Skin of body (tissue), 2 donors: ENCODE data around the gene ZNF593. TPM values are rescaled to one million over a fixed set of nuclear protein-coding genes. Genes with fewer than 3 reads are reported as not detected.

Experiments used
- DNase-seq: peaks from one replicate; lab custom pipeline; 2025; lab: John Stamatoyannopoulos, UW
- total RNA-seq: library from RNA; depleted of rRNA; stranded (reverse); fragments of >200 nt; gene quantifications from one replicate; pipeline ENCODE4 v1.2.3, GENCODE V29; 2014

ZNF593 gene
- total RNA-seq, 1 donor from 2014 or later, result 10.0 TPM

DNA sequence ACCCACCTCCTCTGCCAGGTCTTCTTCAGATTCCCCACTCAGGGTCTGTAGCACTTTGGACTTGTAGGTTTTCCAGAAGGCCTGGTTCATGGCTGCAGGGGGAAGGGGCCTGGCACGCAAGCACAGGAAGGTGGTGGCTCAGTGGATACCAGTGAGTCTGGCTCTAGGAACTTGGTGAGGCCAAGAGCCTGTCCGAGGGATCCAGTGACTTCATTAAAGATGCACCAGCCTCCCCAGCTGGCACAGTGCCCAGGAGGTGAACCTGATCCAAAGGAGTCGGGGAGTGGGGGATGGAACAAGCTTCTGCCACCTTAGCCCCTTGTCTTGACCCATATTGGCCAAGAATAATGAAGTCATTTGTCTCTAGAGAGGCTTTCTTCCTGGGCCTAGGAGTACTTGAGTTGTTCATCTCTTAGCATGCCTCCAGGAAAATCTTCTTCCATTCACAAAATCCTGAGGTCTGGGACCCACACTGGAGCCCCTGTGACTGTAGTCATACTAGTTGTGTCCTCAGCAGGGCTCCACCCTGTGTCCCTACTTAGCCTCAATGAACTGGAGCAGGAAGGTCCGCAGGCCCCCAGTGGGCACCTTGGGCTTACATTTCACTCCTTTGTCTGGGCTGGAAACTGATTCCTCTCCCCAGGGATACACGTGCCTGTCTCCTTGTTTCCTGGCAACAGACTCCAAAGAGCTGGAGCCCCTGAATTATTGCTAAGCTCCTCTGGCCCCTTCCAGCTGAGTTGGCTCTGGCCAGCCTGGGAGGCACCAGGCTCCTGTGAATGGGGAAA, 1.1 kb upstream of the ZNF593 start, which contains the start of gene C1orf232:
Gene C1orf232 (minus strand): TSS at position 554 of the 788 bp plus-strand sequence. CDS start 464 bp downstream, at position 90.
- no peak for DNase-seq

DNA sequence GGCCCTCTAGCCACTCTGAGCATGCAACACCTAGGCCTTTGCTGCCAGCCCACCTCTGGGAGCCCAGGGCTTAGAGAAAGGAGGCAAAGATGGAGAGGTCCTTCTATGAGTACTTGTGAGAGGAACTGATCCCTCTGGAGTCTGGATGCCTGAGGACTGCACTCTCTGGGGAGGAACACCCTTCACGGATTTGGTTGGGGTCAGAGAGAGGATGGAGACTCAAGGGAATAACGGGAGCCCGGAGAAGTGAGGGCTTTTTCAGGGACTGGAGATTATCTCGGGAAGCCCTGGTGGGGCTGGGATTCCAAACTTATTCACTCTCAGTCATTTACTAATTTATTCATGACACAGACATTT, 532 bp upstream of the ZNF593 start:
- DNase-seq, result no peak

DNA sequence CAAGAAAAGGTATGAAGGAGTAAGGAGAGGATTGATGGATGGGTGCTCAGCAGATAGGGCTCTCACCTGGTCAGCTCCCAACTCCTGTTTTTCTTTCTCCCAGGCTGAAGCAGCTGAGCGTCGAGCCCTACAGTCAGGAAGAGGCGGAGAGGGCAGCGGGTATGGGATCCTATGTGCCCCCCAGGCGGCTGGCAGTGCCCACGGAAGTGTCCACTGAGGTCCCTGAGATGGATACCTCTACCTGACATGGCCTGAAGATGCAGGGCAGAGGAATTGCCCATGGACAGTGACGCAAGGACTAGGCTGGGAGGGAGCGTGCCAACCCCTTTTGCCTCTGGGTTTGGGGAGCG, 739 bp downstream of the ZNF593 start:
- DNase-seq, result no peak

DNA sequence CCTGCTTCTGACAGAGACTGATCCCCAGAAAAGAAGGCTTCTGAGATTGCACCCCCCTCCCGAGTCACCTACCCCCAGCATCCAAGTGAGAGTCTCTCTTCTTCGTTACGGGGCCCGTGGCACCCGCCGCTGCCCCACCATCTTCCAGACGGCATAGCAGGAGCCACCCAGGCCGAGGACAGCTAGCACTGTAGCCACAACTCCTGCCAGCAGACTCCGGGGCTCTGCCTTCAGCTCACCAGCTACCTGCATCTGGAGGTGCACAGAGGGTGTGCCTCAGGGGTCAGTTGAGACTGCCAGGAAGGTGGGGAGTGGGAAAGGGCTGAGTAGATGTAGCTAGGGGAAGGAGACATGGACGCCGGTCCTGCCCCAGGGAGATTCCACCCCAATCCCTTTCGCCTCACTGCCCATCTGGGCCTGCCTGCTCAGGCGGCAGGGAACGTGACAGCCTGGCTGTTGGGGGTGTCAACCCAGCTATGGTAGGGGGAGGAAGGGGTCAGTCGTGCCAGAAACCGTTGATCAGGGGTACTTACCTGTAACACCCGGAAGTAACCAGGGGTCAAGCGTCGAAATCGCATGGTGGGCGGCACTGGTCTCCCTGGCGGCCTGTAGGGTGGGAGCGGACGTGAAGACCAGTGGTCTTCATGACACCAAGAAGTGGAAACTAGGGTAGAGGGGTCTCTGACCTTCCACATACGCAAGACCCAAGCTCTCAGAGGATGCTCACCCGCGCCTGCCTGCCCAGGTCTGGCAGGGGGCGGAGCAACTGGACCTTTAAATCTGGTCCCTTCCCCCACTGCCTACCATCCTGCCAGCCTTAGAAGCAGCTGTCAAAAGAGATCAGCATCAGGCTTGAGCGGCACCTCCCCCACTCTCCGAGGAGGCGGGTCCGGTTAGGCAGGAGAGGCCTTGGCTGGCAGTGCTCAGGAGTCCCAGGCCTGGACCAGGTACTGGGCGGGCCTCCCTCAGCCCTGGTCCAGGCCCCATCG, 1.7 kb downstream of the ZNF593 start, which contains the start of gene ZNF593OS:
Gene ZNF593OS (minus strand): TSS at position 749 of the 989 bp plus-strand sequence. CDS start 171 bp downstream, at position 578.
- no peak for DNase-seq

DNA sequence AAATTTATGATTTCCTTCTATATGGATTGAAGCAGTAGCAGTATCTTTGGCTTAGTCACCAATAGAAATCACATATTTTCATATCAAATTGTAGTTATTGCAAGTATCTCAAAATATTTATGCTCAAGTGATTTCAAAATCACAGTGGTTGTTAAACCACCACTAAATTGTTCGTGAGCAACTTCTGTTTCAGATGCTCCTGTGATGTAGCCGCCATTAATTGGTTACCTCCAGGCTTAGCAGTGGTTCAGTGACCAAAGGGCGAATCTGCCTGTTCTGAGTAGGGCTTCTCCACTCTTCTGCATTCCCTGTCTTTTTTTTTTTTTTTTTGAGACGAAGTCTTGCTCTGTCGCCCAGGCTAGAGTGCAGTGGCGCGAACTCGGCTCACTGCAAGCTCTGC, 5.6 kb downstream of the ZNF593 start:
- no peak for DNase-seq

DNA sequence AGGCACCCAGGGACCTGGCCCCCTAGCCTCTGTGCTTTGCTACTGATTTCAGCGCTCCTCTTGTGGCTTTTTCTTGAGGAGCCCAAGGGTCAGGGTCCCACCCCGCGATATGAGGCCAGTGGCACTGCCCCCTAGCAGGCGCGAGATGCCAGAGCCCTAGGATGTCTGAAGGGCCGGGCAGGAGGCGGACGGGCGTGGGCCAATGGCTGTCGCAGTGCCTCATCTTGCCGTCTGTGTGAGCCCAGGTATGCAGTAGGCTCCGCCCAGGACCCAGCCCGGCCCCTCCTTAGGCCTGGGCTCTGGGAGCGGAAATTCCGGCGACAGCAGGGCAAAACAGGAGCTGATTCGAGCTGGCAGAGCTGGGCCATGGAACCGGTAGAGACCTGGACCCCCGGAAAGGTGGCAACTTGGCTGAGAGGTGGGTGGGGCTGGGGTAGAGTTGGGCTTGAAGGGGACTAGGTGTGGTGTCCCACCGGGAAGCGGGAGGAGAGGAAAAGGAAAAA, 7.5 kb downstream of the ZNF593 start, which contains the start of gene CNKSR1:
Gene CNKSR1 (plus strand): TSS at position 310 of the 503 bp plus-strand sequence. CDS start 57 bp downstream, at position 367.
- DNase-seq, result no peak

DNA sequence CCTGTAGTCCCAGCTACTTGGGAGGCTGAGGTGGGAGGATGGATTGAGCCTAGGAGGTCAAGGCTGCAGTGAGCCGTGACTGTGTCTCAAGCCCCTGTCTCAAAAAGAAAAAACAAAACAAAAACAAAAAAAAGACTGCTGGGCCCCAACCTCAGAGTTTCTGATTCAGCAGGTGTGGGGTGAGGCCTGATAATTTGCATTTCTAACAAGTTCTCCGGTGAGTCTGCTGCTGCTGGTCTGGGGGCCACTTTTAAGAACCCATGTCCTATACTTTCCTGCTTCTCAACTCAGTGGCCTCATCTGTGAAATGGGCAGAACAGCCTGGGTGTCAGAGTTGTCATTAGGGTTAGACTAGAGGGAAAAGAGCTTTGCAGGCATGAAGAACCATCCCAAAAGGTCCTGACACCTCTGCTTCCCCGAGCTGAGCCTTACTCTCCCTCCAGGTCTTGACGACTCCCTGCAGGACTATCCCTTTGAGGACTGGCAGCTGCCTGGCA, 10.3 kb downstream of the ZNF593 start:
- DNase-seq, result no peak

DNA sequence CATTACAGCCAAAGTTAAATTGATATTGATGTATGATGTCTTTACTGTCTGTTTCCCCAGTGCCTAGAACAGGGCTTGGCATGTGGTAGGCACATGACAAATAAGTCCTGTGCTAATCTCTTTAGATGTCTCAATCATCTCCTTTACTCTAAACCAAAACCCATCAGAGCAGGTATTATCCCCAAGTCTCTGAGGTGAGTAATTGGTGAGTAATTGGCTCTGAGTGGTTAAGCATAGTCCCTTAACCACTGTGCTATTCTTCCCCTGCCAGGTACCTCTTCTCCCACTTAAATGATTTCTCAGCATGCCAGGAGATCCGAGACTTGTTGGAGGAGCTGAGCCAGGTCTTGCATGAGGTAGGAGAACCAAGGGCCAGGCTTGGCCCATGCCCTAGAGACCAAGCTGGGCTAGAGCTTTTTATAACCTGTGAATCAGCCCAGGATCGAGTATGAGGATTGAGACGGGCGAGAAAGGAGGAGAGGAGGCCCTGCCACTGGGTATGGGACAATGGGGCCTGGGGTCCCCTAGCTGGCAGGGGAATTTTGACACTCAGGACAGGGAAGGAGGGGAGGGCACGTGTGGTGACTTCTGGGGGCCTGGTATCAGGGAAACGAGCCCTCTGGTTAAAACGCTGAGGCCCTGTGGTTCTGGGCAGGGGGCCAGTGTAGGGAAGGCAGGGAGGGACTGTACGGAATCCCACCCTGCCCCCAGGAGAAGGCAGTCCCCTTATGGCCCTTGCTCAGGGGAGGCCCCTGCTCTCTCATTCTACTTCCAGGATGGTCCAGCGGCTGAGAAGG, 12.1 kb downstream of the ZNF593 start:
- DNase-seq, result no peak

DNA sequence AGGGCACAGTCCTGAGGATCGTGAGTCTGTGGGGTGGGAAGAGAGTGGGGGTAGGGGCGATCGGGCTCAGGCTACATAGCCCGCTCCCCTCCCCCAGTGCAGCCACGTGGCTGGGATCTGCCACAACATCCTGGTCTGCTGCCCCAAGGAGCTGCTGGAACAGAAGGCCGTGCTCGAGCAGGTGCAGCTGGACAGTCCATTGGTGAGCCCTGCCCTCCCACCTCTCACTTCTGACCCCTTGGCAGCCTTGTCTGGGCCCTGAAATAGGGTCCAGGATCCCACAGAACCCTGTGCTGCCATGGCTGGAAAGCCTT, 12.6 kb downstream of the ZNF593 start:
- no peak for DNase-seq

DNA sequence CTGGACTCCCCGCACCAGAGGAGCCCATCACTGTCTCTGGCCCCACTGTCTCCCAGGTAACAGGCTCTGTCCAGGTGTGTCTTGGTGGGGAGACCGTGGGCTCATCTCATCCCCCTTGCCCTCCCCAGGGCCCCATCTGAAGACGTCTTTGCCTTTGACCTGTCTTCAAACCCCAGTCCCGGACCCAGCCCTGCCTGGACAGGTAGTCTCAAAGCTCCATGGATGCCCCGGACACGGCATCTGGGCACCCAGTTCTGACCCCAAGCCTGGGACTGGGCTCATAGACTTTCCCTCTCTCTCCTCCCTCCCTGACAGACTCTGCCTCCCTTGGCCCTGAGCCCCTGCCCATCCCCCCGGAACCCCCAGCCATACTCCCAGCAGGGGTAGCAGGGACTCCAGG, 14.4 kb downstream of the ZNF593 start:
- DNase-seq, result no peak

DNA sequence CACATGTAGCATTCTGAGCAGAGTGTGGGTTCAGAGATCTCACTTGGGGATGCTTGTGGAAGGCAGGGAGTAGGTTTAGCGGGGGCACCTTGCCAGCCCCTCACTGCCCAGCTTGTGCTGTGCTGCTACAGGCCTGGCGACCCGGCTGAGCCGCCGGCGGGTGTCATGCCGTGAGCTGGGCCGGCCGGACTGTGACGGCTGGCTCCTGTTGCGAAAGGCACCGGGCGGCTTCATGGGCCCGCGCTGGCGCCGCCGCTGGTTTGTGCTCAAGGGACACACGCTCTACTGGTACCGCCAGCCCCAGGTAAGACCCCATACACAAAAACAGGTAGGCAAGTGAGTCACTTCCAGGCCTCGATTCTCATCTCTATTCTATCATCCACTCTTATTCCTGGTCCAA, 15.2 kb downstream of the ZNF593 start:
- no peak for DNase-seq

DNA sequence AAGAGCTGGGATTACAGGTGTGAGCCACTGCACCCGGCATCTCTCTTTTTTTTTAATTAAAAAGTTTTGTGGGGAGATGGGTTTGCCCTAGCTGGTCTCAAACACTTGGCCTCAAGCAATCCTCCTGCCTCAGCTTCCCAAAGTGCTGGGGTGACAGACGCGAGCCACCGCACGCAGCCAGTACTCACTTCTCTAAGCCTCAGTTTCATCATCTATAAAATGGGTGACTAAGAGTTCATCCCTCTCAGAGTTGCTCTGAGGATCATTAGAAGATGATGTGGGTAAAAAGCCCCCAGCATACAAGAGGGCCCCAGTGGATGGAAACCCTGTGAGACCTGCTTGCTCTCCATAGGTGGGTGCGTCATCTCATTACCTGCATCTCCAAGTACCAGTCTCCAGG, 18.2 kb downstream of the ZNF593 start:
- no peak for DNase-seq

DNA sequence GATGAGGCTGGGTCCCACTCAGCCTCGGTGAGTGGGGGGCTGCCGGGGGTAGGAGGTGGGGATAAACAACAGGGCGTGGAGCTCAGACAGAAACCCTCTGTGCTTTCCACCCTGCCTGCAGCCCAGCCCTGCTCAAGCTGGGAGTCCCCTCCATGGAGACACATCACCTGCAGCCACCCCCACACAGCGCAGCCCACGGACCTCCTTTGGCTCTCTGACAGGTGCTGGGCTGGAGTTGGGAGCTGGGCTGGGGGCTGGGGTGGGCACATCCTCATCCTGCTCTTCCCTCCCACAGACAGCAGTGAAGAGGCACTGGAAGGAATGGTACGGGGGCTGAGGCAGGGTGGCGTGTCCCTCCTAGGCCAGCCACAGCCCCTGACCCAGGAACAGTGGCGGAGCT, 18.8 kb downstream of the ZNF593 start:
- DNase-seq, result no peak

DNA sequence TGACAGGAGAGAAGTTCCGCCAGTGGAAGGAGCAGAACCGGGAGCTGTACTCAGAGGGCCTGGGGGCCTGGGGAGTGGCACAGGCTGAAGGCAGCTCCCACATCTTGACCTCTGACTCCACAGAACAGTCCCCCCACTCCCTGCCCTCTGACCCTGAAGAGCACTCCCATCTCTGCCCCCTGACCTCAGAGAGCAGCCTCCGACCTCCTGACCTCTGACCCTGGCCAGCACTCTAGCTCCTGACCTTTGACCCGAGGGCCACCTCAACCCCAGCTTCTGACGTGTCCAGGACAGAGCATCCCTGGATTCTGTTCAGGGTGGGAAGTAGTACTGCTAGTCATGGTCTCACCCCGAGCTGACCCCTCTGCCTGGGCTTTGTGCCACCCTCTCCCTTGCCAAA, 19.6 kb downstream of the ZNF593 start:
- DNase-seq, result no peak

DNA sequence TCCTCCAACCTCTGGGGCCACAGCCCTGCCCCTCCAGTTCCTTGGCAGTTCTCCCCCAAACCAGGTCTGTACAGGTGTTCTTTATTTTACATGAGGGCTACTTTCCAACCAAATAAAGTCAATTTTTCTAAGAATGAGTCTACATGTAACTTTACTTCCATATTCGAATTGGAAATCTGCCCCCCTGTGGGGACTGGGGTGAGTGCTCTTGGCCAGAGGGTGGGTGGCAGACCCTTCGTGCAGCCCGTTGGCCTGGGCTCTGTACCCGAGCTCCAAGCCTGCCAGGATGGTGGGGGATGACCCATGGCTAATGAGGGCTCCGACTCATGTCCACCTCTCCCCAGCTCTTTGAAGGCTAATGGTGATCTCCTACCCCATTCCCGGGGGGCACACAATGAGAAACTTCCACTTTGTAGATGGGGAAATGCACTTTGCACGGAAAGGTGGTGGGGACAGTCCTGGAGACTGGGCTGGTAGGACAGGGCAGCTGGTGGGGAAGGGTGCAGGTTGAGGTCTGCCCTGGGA, 20.1 kb downstream of the ZNF593 start:
- no peak for DNase-seq

DNA sequence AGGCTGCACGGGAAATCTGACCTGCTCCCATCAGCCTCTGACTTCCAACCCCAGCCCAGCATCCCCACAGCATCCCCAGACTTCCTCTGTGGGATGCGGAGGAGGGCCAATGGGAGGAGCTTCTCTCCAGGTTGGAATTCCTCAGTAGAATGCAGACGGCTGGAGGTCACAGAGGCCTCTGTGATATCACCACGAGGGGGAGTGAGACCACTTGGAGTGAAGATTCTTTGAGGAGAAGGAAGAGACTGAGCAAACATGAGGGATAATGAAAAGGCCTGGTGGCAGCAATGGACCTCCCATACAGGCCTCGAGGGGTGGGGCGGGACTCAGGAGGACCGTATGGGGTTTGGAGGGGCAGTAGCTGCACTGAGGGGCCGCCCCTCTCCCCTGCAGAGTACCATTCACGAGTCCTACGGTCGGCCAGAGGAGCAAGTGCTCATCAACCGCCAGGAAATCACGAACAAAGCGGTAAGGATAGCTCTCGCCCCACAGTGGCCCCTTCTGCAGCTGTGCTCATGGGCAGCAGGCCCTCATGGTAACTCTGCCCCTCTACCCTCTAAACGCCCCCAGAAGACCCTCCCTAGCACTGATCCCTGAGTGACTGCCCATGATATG, 20.8 kb downstream of the ZNF593 start, which contains the start of gene CATSPER4:
Gene CATSPER4 (plus strand): TSS at position 230 of the 615 bp plus-strand sequence. CDS start 26 bp downstream, at position 256.
- DNase-seq, result no peak

DNA sequence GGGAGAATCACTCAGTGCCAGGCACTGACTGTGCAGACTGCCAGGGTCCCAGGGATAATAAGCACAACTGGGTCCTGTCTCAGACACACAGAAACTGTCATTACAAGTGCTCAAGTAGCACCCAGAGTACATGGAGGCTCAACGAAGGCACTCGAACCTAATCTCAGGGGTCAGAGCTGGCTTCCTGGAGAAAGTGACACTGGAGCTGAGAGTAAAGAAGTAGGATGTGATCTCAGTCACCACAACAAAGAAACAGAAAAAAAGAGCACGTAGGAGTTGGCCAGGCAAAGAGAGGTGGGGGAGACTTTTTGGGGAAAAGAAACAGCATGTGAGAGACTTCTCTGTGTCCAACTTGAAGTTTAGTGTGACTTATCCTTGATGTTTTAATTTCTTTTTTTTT, 22.0 kb downstream of the ZNF593 start:
- no peak for DNase-seq

DNA sequence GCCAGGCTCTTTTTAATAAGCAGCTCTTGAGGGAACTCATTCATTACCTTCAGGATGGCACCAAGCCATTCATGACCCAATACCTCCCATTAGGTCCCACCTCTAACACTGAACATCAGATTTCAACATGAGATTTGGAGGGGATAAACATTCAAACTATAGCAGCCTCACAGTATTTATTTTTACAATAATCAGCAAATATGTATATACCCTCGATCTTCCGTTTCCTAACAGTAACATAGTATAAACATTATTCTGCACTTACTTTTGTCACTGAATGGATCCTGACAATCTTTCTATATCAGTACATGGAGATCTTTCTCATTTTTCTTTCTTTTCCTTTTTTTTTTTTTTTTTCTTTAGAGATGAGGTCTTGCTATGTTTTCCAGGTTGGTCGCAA, 26.1 kb downstream of the ZNF593 start:
- no peak for DNase-seq

DNA sequence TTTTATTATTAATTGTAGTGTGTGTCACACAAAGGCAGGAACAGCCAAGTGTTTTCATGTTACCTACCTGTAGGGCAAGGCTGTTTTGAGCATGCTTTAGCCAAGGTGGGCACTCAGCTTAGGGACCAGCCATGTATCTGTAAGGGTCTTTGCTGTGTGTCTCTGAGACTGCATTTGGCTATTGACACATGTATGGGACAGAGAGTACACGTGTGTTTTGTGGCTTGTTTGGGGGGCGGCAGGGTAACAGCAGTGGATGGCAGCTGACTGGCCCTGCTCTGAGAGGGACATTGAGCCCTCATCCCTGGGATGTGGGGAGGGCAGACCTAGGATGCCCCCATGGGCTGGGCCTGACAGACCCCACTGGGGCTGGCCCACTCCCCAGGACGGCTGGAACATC, 27.6 kb downstream of the ZNF593 start:
- no peak for DNase-seq

DNA sequence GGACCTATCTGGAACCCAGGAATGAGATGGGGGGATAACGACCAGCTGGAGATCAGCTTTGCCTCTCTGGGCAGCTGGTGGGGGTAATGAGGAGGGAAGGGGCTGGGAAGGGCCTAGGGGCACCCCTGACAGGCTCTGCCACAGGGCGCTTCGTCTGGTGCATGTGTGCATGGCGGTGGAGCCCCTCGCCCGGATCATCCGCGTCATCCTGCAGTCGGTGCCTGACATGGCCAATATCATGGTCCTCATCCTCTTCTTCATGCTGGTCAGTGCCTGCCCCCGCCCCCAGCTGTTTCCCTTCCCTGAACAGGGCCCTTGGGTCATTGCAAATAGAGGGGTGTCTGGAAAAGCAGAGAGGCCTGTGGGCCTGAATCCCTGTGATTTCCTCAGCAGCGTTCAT, 28.1 kb downstream of the ZNF593 start:
- no peak for DNase-seq
